HEK293 (cell line): ENCODE measurements around the gene CPNE1.

Source experiments
- CTCF ChIA-PET: fragments of 350-600 bp; formaldehyde crosslinking; extraction: SDS; loops from one replicate; lab custom pipeline; 2021; ENCODE audit warnings: antibody characterized with exemption; lab: Yijun Ruan, JAX
- POLR2A ChIA-PET: fragments of 300-600 bp; formaldehyde crosslinking; extraction: SDS; loops from one replicate; lab custom pipeline; 2020; ENCODE audit warnings: antibody characterized with exemption, inconsistent platforms; lab: Yijun Ruan, JAX
- H3K27ac ChIP-seq: fragments of 200-500 bp; sonication (Bioruptor generic); 2 replicates; pipeline ENCODE4 v1.5.1; 2014; ENCODE audit warnings: low read depth, low read length, control low read depth, inconsistent platforms; ENCODE audit errors: extremely low read depth
- H3K36me3 ChIP-seq, 2 experiments: fragments of 200-500 bp in 1 of 2; sonication (Bioruptor generic) in 1 of 2; 1 replicate in 1 of 2; 2 replicates in 1 of 2; pipeline ENCODE4 v1.5.1; 2014 to 2017; ENCODE audit warnings: inconsistent platforms in 2 of 2, low read length in 2 of 2; ENCODE audit not compliant: control insufficient read depth in 2 of 2, insufficient read depth in 1 of 2
- H3K4me1 ChIP-seq: fragments of 200-500 bp; sonication (Bioruptor generic); 2 replicates; pipeline ENCODE4 v1.5.1; 2014; ENCODE audit warnings: mild to moderate bottlenecking, low read length, inconsistent platforms; ENCODE audit not compliant: control insufficient read depth, insufficient read depth
- H3K4me3 ChIP-seq: 2 replicates; pipeline ENCODE4 v1.5.1; 2011; ENCODE audit warnings: low read depth, mild to moderate bottlenecking, control low read depth, low read length, moderate library complexity
- H3K9me3 ChIP-seq: fragments of 200-500 bp; sonication (Bioruptor generic); 2 replicates; pipeline ENCODE4 v1.5.1; 2014; ENCODE audit warnings: low read depth, low read length, inconsistent platforms; ENCODE audit not compliant: control insufficient read depth, insufficient read depth
- EGR2 ChIP-seq: fragments of 450-650 bp; formaldehyde crosslinking; IDR thresholded peaks from 2 replicates; pipeline ENCODE4 v1.5.1; 2016; ENCODE audit warnings: low read depth, missing biosample characterization, missing genetic modification characterization
- GFI1B ChIP-seq: fragments of 450-650 bp; formaldehyde crosslinking; IDR thresholded peaks from 2 replicates; pipeline ENCODE4 v1.5.1; 2016; ENCODE audit warnings: missing biosample characterization, missing genetic modification characterization
- HOXD13 ChIP-seq: sonication (generic); formaldehyde crosslinking; IDR thresholded peaks from 2 replicates; pipeline ENCODE4 v1.8.0; 2022; ENCODE audit warnings: missing genetic modification reagents, borderline replicate concordance
- KLF16 ChIP-seq: fragments of 450-650 bp; formaldehyde crosslinking; IDR thresholded peaks from 2 replicates; pipeline ENCODE4 v1.5.1; 2017; ENCODE audit warnings: missing biosample characterization, missing genetic modification characterization
- KLF9 ChIP-seq: fragments of 450-650 bp; formaldehyde crosslinking; IDR thresholded peaks from 2 replicates; pipeline ENCODE4 v1.5.1; 2016; ENCODE audit warnings: missing biosample characterization, missing genetic modification characterization, low read depth
- ZBTB11 ChIP-seq: fragments of 450-650 bp; formaldehyde crosslinking; conservative IDR thresholded peaks from 2 replicates; pipeline ENCODE4 v1.5.1; 2016; ENCODE audit warnings: low read depth, missing biosample characterization, missing genetic modification characterization
- ZFHX2 ChIP-seq: fragments of 450-650 bp; formaldehyde crosslinking; conservative IDR thresholded peaks from 2 replicates; pipeline ENCODE4 v1.5.1; 2016; ENCODE audit warnings: missing biosample characterization, missing genetic modification characterization
- ZNF248 ChIP-seq: fragments of 450-650 bp; formaldehyde crosslinking; IDR thresholded peaks from 2 replicates; pipeline ENCODE4 v1.5.1; 2017; ENCODE audit warnings: missing biosample characterization, missing genetic modification characterization
- ZNF292 ChIP-seq: fragments of 450-650 bp; formaldehyde crosslinking; IDR thresholded peaks from 2 replicates; pipeline ENCODE4 v1.5.1; 2016; ENCODE audit warnings: low read depth, missing biosample characterization, missing genetic modification characterization, borderline replicate concordance
- ZNF473 ChIP-seq: fragments of 450-650 bp; formaldehyde crosslinking; IDR thresholded peaks from 2 replicates; pipeline ENCODE4 v1.5.1; 2017; ENCODE audit warnings: missing biosample characterization, missing genetic modification characterization
- ZNF571 ChIP-seq: fragments of 450-650 bp; formaldehyde crosslinking; IDR thresholded peaks from 2 replicates; pipeline ENCODE4 v1.5.0; 2017; ENCODE audit warnings: missing biosample characterization, missing genetic modification characterization
- ZNF610 ChIP-seq: fragments of 450-650 bp; formaldehyde crosslinking; IDR thresholded peaks from 2 replicates; pipeline ENCODE4 v1.5.1; 2016; ENCODE audit warnings: missing biosample characterization, missing genetic modification characterization, borderline replicate concordance
- ZNF670 ChIP-seq: fragments of 450-650 bp; formaldehyde crosslinking; IDR thresholded peaks from 2 replicates; pipeline ENCODE4 v1.5.1; 2016; ENCODE audit warnings: missing biosample characterization, missing genetic modification characterization, low read depth
- ZNF704 ChIP-seq: fragments of 450-650 bp; formaldehyde crosslinking; IDR thresholded peaks from 2 replicates; pipeline ENCODE4 v1.5.1; 2016; ENCODE audit warnings: missing biosample characterization, missing genetic modification characterization
- ZNF792 ChIP-seq: fragments of 450-650 bp; formaldehyde crosslinking; IDR thresholded peaks from 2 replicates; pipeline ENCODE4 v1.5.1; 2016; ENCODE audit warnings: missing biosample characterization, missing genetic modification characterization
- TF ChIP-seq, protein P1 (sequence below): fragments of 450-650 bp; formaldehyde crosslinking; IDR thresholded peaks from 2 replicates; pipeline ENCODE4 v1.5.1; 2016; ENCODE audit warnings: missing biosample characterization, missing genetic modification characterization
- TF ChIP-seq, protein P2 (sequence below): fragments of 450-650 bp; formaldehyde crosslinking; IDR thresholded peaks from 2 replicates; pipeline ENCODE4 v1.5.1; 2016; ENCODE audit warnings: missing biosample characterization, missing genetic modification characterization
- TF ChIP-seq, protein P3 (sequence below): fragments of 450-650 bp; formaldehyde crosslinking; IDR thresholded peaks from 2 replicates; pipeline ENCODE4 v1.5.1; 2016; ENCODE audit warnings: missing biosample characterization, missing genetic modification characterization
- TF ChIP-seq, protein P4 (sequence below): fragments of 450-650 bp; formaldehyde crosslinking; IDR thresholded peaks from 2 replicates; pipeline ENCODE4 v1.5.1; 2017; ENCODE audit warnings: missing biosample characterization, missing genetic modification characterization
- TF ChIP-seq, protein P5 (sequence below): fragments of 450-650 bp; formaldehyde crosslinking; IDR thresholded peaks from 2 replicates; pipeline ENCODE4 v1.5.1; 2017; ENCODE audit warnings: missing biosample characterization, missing genetic modification characterization

The CPNE1 gene

GRCh38 chr20:35582131-35582530 lies 82.6 kb downstream of the CPNE1 start (continued):
- TF ChIP-seq ZNF610 (no peak), ZNF704 (tag by site-specific recombination) (no peak), ZNF670 (tag by site-specific recombination) (no peak)
- TF ChIP-seq, protein P1, sequence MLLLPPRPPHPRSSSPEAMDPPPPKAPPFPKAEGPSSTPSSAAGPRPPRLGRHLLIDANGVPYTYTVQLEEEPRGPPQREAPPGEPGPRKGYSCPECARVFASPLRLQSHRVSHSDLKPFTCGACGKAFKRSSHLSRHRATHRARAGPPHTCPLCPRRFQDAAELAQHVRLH (tag by site-specific recombination): no peak

- CTCF ChIA-PET: no interaction called here
- no peak for TF ChIP-seq KLF9 (tag by site-specific recombination)
- TF ChIP-seq, protein P2, sequence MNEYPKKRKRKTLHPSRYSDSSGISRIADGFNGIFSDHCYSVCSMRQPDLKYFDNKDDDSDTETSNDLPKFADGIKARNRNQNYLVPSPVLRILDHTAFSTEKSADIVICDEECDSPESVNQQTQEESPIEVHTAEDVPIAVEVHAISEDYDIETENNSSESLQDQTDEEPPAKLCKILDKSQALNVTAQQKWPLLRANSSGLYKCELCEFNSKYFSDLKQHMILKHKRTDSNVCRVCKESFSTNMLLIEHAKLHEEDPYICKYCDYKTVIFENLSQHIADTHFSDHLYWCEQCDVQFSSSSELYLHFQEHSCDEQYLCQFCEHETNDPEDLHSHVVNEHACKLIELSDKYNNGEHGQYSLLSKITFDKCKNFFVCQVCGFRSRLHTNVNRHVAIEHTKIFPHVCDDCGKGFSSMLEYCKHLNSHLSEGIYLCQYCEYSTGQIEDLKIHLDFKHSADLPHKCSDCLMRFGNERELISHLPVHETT (tag by site-specific recombination): no peak
- no peak for TF ChIP-seq KLF16 (tag by site-specific recombination)
- TF ChIP-seq HOXD13 (CRISPR knock-in tag): no peak
- TF ChIP-seq ZNF248 (tag by site-specific recombination): no peak
- no peak for TF ChIP-seq GFI1B (tag by site-specific recombination)
- TF ChIP-seq ZFHX2 (tag by site-specific recombination): no peak
- TF ChIP-seq ZNF792: no peak
- TF ChIP-seq, protein P3, sequence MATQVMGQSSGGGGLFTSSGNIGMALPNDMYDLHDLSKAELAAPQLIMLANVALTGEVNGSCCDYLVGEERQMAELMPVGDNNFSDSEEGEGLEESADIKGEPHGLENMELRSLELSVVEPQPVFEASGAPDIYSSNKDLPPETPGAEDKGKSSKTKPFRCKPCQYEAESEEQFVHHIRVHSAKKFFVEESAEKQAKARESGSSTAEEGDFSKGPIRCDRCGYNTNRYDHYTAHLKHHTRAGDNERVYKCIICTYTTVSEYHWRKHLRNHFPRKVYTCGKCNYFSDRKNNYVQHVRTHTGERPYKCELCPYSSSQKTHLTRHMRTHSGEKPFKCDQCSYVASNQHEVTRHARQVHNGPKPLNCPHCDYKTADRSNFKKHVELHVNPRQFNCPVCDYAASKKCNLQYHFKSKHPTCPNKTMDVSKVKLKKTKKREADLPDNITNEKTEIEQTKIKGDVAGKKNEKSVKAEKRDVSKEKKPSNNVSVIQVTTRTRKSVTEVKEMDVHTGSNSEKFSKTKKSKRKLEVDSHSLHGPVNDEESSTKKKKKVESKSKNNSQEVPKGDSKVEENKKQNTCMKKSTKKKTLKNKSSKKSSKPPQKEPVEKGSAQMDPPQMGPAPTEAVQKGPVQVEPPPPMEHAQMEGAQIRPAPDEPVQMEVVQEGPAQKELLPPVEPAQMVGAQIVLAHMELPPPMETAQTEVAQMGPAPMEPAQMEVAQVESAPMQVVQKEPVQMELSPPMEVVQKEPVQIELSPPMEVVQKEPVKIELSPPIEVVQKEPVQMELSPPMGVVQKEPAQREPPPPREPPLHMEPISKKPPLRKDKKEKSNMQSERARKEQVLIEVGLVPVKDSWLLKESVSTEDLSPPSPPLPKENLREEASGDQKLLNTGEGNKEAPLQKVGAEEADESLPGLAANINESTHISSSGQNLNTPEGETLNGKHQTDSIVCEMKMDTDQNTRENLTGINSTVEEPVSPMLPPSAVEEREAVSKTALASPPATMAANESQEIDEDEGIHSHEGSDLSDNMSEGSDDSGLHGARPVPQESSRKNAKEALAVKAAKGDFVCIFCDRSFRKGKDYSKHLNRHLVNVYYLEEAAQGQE (tag by site-specific recombination): no peak
- TF ChIP-seq, protein P4, sequence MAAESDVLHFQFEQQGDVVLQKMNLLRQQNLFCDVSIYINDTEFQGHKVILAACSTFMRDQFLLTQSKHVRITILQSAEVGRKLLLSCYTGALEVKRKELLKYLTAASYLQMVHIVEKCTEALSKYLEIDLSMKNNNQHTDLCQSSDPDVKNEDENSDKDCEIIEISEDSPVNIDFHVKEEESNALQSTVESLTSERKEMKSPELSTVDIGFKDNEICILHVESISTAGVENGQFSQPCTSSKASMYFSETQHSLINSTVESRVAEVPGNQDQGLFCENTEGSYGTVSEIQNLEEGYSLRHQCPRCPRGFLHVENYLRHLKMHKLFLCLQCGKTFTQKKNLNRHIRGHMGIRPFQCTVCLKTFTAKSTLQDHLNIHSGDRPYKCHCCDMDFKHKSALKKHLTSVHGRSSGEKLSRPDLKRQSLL (tag by site-specific recombination): no peak
- TF ChIP-seq ZNF571 (tag by site-specific recombination): no peak
- no peak for TF ChIP-seq ZNF610
- no peak for TF ChIP-seq EGR2 (tag by site-specific recombination)
- Histone ChIP-seq H3K9me3 (no peaks in the 10 kb centered on the region), H3K27ac (no peak overlapping the region), H3K4me1 (no peaks in the 10 kb centered on the region), H3K36me3 (peaks cover 0 to 10% of the 10 kb centered on the region in 2 experiments; a peak in 1 of 3 replicates), H3K4me3 (no peak overlapping the region)
- POLR2A ChIA-PET: no interaction called here
Observed at GRCh38 chr20:35579196-35579595, 85.5 kb downstream of the CPNE1 start.

DNA sequence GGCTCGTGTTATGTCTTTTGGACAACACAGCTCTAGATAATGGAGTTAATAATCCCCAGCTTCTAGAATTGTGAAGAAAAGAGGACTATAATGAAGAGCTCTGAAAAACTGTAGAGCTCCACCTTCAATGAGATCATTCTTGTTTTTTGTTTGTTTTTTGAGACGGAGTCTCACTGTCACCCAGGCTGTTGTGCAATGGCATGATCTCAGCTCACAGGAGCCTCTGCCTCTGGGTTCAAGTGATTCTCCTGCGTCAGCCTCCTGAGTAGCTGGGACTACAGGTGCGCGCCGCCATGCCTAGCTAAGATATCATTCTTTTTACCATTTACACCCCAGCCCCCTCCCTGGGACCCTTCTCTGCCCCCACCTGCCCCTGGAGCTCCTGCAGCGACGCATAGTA lies 86.2 kb downstream of the CPNE1 start:
- Histone ChIP-seq H3K27ac (no peak overlapping the region), H3K36me3 (peaks cover 0 to 10% of the 10 kb centered on the region in 2 experiments; a peak in 1 of 3 replicates), H3K4me1 (no peaks in the 10 kb centered on the region), H3K4me3 (no peak overlapping the region), H3K9me3 (no peaks in the 10 kb centered on the region)
- CTCF ChIA-PET: interaction anchor here (0.6 kb wide), 1 partner anchor 61 kb away, joined by 5 read pairs; no protein-coding TSS in a partner anchor
- POLR2A ChIA-PET: interaction anchor here (0.8 kb wide), 1 partner anchor 85 kb away, joined by 3 read pairs; no protein-coding TSS in a partner anchor
- no peak for TF ChIP-seq ZNF292 (tag by site-specific recombination)
- no peak for TF ChIP-seq ZBTB11 (tag by site-specific recombination)
- no peak for TF ChIP-seq ZNF473 (tag by site-specific recombination)
- TF ChIP-seq, protein P5, sequence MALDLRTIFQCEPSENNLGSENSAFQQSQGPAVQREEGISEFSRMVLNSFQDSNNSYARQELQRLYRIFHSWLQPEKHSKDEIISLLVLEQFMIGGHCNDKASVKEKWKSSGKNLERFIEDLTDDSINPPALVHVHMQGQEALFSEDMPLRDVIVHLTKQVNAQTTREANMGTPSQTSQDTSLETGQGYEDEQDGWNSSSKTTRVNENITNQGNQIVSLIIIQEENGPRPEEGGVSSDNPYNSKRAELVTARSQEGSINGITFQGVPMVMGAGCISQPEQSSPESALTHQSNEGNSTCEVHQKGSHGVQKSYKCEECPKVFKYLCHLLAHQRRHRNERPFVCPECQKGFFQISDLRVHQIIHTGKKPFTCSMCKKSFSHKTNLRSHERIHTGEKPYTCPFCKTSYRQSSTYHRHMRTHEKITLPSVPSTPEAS: no peak
